Smooth muscle cell (in vitro differentiated cells): ENCODE measurements around the gene KATNB1. TPM values are rescaled to one million over a fixed set of nuclear protein-coding genes. Genes with fewer than 3 reads are reported as not detected.

Source experiments
- DNase-seq: peaks from one replicate; lab custom pipeline; 2025; ENCODE audit not compliant: unreplicated experiment; lab: John Stamatoyannopoulos, UW
- H2AFZ ChIP-seq: fragments of 200-600 bp; sonication (generic); 2 replicates; pipeline ENCODE4 v1.6.0; 2016; ENCODE audit warnings: antibody characterized with exemption, low read depth, mild to moderate bottlenecking
- H3F3A ChIP-seq: fragments of 200-600 bp; sonication (generic); 2 replicates; pipeline ENCODE4 v1.6.0; 2017; ENCODE audit warnings: antibody characterized with exemption, low read depth
- H3K27ac ChIP-seq: fragments of 200-600 bp; sonication (generic); 2 replicates; pipeline ENCODE4 v1.5.1; 2016; ENCODE audit warnings: low read depth, mild to moderate bottlenecking
- H3K27me3 ChIP-seq: fragments of 200-600 bp; sonication (generic); 2 replicates; pipeline ENCODE4 v1.6.1; 2016; ENCODE audit warnings: low read depth, mild to moderate bottlenecking
- H3K36me3 ChIP-seq: fragments of 200-600 bp; sonication (generic); 2 replicates; pipeline ENCODE4 v1.5.1; 2016; ENCODE audit warnings: low read depth
- H3K4me1 ChIP-seq: fragments of 200-600 bp; sonication (generic); 2 replicates; pipeline ENCODE4 v1.5.1; 2016; ENCODE audit warnings: low read depth
- H3K4me2 ChIP-seq: fragments of 200-600 bp; sonication (generic); 2 replicates; pipeline ENCODE4 v1.6.0; 2016; ENCODE audit warnings: mild to moderate bottlenecking
- H3K4me3 ChIP-seq: fragments of 200-600 bp; sonication (generic); 2 replicates; pipeline ENCODE4 v1.5.1; 2016; ENCODE audit warnings: mild to moderate bottlenecking
- H3K79me2 ChIP-seq: fragments of 200-600 bp; sonication (generic); 2 replicates; pipeline ENCODE4 v1.6.0; 2016; ENCODE audit warnings: low read depth, mild to moderate bottlenecking
- H3K9ac ChIP-seq: fragments of 200-600 bp; sonication (generic); 2 replicates; pipeline ENCODE4 v1.6.0; 2016; ENCODE audit warnings: low read depth
- H3K9me3 ChIP-seq: fragments of 200-600 bp; sonication (generic); replicated peaks from 2 replicates; pipeline ENCODE4 v1.5.1; 2016; ENCODE audit warnings: low read depth
- H4K20me1 ChIP-seq: fragments of 200-600 bp; sonication (generic); 2 replicates; pipeline ENCODE4 v1.6.0; 2016; ENCODE audit warnings: low read depth
- CTCF ChIP-seq: fragments of 200-600 bp; sonication (generic); IDR thresholded peaks from 2 replicates; pipeline ENCODE4 v1.5.1; 2017; ENCODE audit warnings: borderline replicate concordance, mild to moderate bottlenecking, antibody characterized with exemption; ENCODE audit not compliant: insufficient read depth, poor library complexity, severe bottlenecking
- WGBS: methylation state at CpG from one replicate; pipeline ENCODE4 v1.1.7; 2016; ENCODE audit warnings: low lambda C conversion rate; 5-methylcytosine and 5-hydroxymethylcytosine counted together
- polyA plus RNA-seq: library from polyadenylated mRNA; unstranded; fragments of >200 nt; fragmentation: Nextera tagmentation; extraction: Ambion mirVana; gene quantifications from 2 replicates; pipeline ENCODE4 v1.2.1, GENCODE V29; 2016
- total RNA-seq: library from RNA; depleted of rRNA; stranded (reverse); fragments of >200 nt; gene quantifications from 2 replicates; pipeline ENCODE4 v1.2.3, GENCODE V29; 2014

KATNB1 gene
- total and polyA plus RNA-seq, 2 experiments from 2014 or later: 11.9 to 23.6 TPM

- Histone ChIP-seq H3K4me3 (no peak overlapping the region), H4K20me1 (no peaks in the 10 kb centered on the region), H3K27ac (no peak overlapping the region), H3K36me3 (no peaks in the 10 kb centered on the region), H3K9ac (no peak overlapping the region), H3K4me2 (no peak overlapping the region), H3K79me2 (no peaks in the 10 kb centered on the region), H3F3A (no peaks in the 10 kb centered on the region), H3K4me1 (no peaks in the 10 kb centered on the region), H3K9me3 (no peaks in the 10 kb centered on the region), H3K27me3 (no peaks in the 10 kb centered on the region), H2AFZ (no peak overlapping the region)
- TF ChIP-seq CTCF: no peak
- 95% methylated on average over 6 of the region's 6 CpGs for WGBS
- no peak for DNase-seq
Measured at GRCh38 chr16:57747996-57748395, 12.4 kb downstream of the KATNB1 start.

GRCh38 chr16:57748596-57748995 is 13.0 kb downstream of the KATNB1 start:
- H3K9me3 ChIP-seq: no peaks in the 10 kb centered on the region
- no peaks in the 10 kb centered on the region for H3F3A ChIP-seq
- 75% methylated on average over 11 of the region's 11 CpGs for WGBS
- no peak overlapping the region for H3K4me2 ChIP-seq
- TF ChIP-seq CTCF: no peak
- no peak for DNase-seq
- H3K4me1 ChIP-seq: no peaks in the 10 kb centered on the region
- no peaks in the 10 kb centered on the region for H3K27me3 ChIP-seq
- H2AFZ ChIP-seq: no peak overlapping the region
- H3K27ac ChIP-seq: no peak overlapping the region
- H3K79me2 ChIP-seq: no peaks in the 10 kb centered on the region
- no peak overlapping the region for H3K4me3 ChIP-seq
- H3K36me3 ChIP-seq: no peaks in the 10 kb centered on the region
- H4K20me1 ChIP-seq: no peaks in the 10 kb centered on the region
- no peak overlapping the region for H3K9ac ChIP-seq

GRCh38 chr16:57749101-57749692 is 13.6 kb downstream of the KATNB1 start:
- no peak overlapping the region for H3K4me3 ChIP-seq
- DNase-seq: no peak
- H2AFZ ChIP-seq: no peak overlapping the region
- no peaks in the 10 kb centered on the region for H3K9me3 ChIP-seq
- no peaks in the 10 kb centered on the region for H4K20me1 ChIP-seq
- no peak overlapping the region for H3K4me2 ChIP-seq
- no peaks in the 10 kb centered on the region for H3F3A ChIP-seq
- no peak overlapping the region for H3K27ac ChIP-seq
- no peaks in the 10 kb centered on the region for H3K36me3 ChIP-seq
- H3K4me1 ChIP-seq: no peaks in the 10 kb centered on the region
- H3K27me3 ChIP-seq: no peaks in the 10 kb centered on the region
- H3K9ac ChIP-seq: no peak overlapping the region
- WGBS: 73% methylated on average over 3 of the region's 3 CpGs
- no peak for TF ChIP-seq CTCF
- H3K79me2 ChIP-seq: no peaks in the 10 kb centered on the region

GRCh38 chr16:57749856-57750452 is 14.4 kb downstream of the KATNB1 start:
- H3K4me1 ChIP-seq: no peaks in the 10 kb centered on the region
- no peaks in the 10 kb centered on the region for H3F3A ChIP-seq
- no peak overlapping the region for H2AFZ ChIP-seq
- H3K27me3 ChIP-seq: no peaks in the 10 kb centered on the region
- H4K20me1 ChIP-seq: no peaks in the 10 kb centered on the region
- no peak for DNase-seq
- 93% methylated on average over 5 of the region's 5 CpGs for WGBS
- no peak overlapping the region for H3K4me2 ChIP-seq
- H3K4me3 ChIP-seq: no peak overlapping the region
- H3K36me3 ChIP-seq: no peaks in the 10 kb centered on the region
- no peaks in the 10 kb centered on the region for H3K9me3 ChIP-seq
- no peak overlapping the region for H3K9ac ChIP-seq
- TF ChIP-seq CTCF: no peak
- no peak overlapping the region for H3K27ac ChIP-seq
- no peaks in the 10 kb centered on the region for H3K79me2 ChIP-seq
